Mesenchymal stem cell (in vitro differentiated cells and primary cell): Measurements from ENCODE around the gene GBGT1.
A peak's percentile ranks its signal among the peaks of the same experiment; 100 is the strongest.

Source experiments
- DNase-seq: peaks from one replicate; pipeline ENCODE4 v3.0.0-alpha.2; 2013
- H2AFZ ChIP-seq: one replicate; pipeline ENCODE4 v1.6.1; 2013; ENCODE audit warnings: low read depth, mild to moderate bottlenecking, control low read depth, inconsistent platforms, low read length, moderate library complexity
- H2AK5ac ChIP-seq: 2 replicates; pipeline ENCODE4 v1.6.1; 2013; ENCODE audit warnings: low read length, moderate library complexity, mild to moderate bottlenecking, inconsistent platforms; ENCODE audit not compliant: severe bottlenecking
- H2BK120ac ChIP-seq: one replicate; pipeline ENCODE4 v1.6.1; 2013; ENCODE audit warnings: low read depth, mild to moderate bottlenecking, inconsistent platforms, low read length, moderate library complexity
- H2BK12ac ChIP-seq, 2 experiments: one replicate each; pipeline ENCODE4 v1.6.1; 2013; ENCODE audit warnings: inconsistent platforms in 2 of 2, low read length in 2 of 2, mild to moderate bottlenecking in 2 of 2, moderate library complexity in 2 of 2, control low read depth in 1 of 2
- H2BK15ac ChIP-seq: one replicate; pipeline ENCODE4 v1.6.1; 2013; ENCODE audit warnings: mild to moderate bottlenecking, low read depth, inconsistent platforms; ENCODE audit not compliant: poor library complexity, severe bottlenecking
- H2BK5ac ChIP-seq: 2 replicates; pipeline ENCODE4 v1.6.1; 2013; ENCODE audit warnings: low read depth, mild to moderate bottlenecking, low read length, control low read depth, inconsistent platforms; ENCODE audit not compliant: poor library complexity, severe bottlenecking
- H3K14ac ChIP-seq, 2 experiments: one replicate each; pipeline ENCODE4 v1.6.1; 2013; ENCODE audit warnings: inconsistent platforms in 2 of 2, low read length in 2 of 2, control low read depth in 1 of 2, mild to moderate bottlenecking in 1 of 2, moderate library complexity in 1 of 2
- H3K18ac ChIP-seq, 2 experiments: one replicate each; pipeline ENCODE4 v1.6.1; 2013; ENCODE audit warnings: inconsistent platforms in 2 of 2, low read length in 2 of 2, control low read depth in 1 of 2, low read depth in 1 of 2, mild to moderate bottlenecking in 1 of 2
- H3K23ac ChIP-seq, 2 experiments: one replicate each; pipeline ENCODE4 v1.6.1; 2013; ENCODE audit warnings: inconsistent platforms in 2 of 2, low read length in 2 of 2, mild to moderate bottlenecking in 2 of 2, moderate library complexity in 2 of 2, control low read depth in 1 of 2
- H3K27ac ChIP-seq: 2 replicates; pipeline ENCODE4 v1.5.1; 2013; ENCODE audit warnings: mild to moderate bottlenecking, moderate library complexity, low read length, control low read depth, inconsistent platforms; ENCODE audit not compliant: poor library complexity, severe bottlenecking
- H3K27me3 ChIP-seq, 2 experiments: 2 replicates each; pipeline versions ENCODE4 v1.6.1 to v1.7.0; 2013; ENCODE audit warnings: low read length in 2 of 2, mild to moderate bottlenecking in 2 of 2, moderate library complexity in 2 of 2, control low read depth in 1 of 2, inconsistent platforms in 1 of 2; ENCODE audit not compliant: control insufficient read depth in 1 of 2, insufficient read depth in 1 of 2
- H3K36me3 ChIP-seq, 2 experiments: 2 replicates each; pipeline versions ENCODE4 v1.6.1 to v1.7.0; 2013; ENCODE audit warnings: low read length in 2 of 2, control low read depth in 1 of 2, inconsistent platforms in 1 of 2, low read depth in 1 of 2, mild to moderate bottlenecking in 1 of 2; ENCODE audit not compliant: insufficient read depth in 2 of 2, control insufficient read depth in 1 of 2
- H3K4ac ChIP-seq, 2 experiments: one replicate each; pipeline ENCODE4 v1.6.1; 2013; ENCODE audit warnings: inconsistent platforms in 2 of 2, low read length in 2 of 2, mild to moderate bottlenecking in 2 of 2, moderate library complexity in 2 of 2, control low read depth in 1 of 2, low read depth in 1 of 2
- H3K4me1 ChIP-seq: 2 replicates; pipeline ENCODE4 v1.6.1; 2013; ENCODE audit warnings: low read depth, low read length, control low read depth; ENCODE audit not compliant: control insufficient read depth, insufficient read depth
- H3K4me2 ChIP-seq: 2 replicates; pipeline ENCODE4 v1.6.1; 2013; ENCODE audit warnings: low read length, mild to moderate bottlenecking, inconsistent platforms; ENCODE audit not compliant: poor library complexity, severe bottlenecking
- H3K4me3 ChIP-seq, 2 experiments: 2 replicates each; pipeline versions ENCODE4 v1.5.1 to v1.7.0; 2013; ENCODE audit warnings: low read length in 2 of 2, mild to moderate bottlenecking in 2 of 2, control low read depth in 1 of 2, low read depth in 1 of 2; ENCODE audit not compliant: insufficient read depth in 1 of 2
- H3K79me1 ChIP-seq: replicated peaks from 2 replicates; pipeline ENCODE4 v1.6.1; 2013; ENCODE audit warnings: mild to moderate bottlenecking, control low read depth, low read length, inconsistent platforms; ENCODE audit not compliant: poor library complexity, severe bottlenecking
- H3K9ac ChIP-seq: 2 replicates; pipeline ENCODE4 v1.7.0; 2013; ENCODE audit warnings: mild to moderate bottlenecking, low read length, moderate library complexity
- H3K9me3 ChIP-seq: 2 replicates; pipeline ENCODE4 v1.7.0; 2013; ENCODE audit warnings: mild to moderate bottlenecking, low read length; ENCODE audit not compliant: control insufficient read depth
- H4K8ac ChIP-seq: one replicate; pipeline ENCODE4 v1.6.1; 2013; ENCODE audit warnings: inconsistent platforms, mild to moderate bottlenecking, low read length, moderate library complexity
- H4K91ac ChIP-seq: one replicate; pipeline ENCODE4 v1.6.1; 2013; ENCODE audit warnings: mild to moderate bottlenecking, low read length, inconsistent platforms
- WGBS: methylation state at CpG from one replicate; pipeline ENCODE4 v1.1.7; 2013; ENCODE audit warnings: mixed read lengths; 5-methylcytosine and 5-hydroxymethylcytosine counted together

GBGT1 gene

DNA sequence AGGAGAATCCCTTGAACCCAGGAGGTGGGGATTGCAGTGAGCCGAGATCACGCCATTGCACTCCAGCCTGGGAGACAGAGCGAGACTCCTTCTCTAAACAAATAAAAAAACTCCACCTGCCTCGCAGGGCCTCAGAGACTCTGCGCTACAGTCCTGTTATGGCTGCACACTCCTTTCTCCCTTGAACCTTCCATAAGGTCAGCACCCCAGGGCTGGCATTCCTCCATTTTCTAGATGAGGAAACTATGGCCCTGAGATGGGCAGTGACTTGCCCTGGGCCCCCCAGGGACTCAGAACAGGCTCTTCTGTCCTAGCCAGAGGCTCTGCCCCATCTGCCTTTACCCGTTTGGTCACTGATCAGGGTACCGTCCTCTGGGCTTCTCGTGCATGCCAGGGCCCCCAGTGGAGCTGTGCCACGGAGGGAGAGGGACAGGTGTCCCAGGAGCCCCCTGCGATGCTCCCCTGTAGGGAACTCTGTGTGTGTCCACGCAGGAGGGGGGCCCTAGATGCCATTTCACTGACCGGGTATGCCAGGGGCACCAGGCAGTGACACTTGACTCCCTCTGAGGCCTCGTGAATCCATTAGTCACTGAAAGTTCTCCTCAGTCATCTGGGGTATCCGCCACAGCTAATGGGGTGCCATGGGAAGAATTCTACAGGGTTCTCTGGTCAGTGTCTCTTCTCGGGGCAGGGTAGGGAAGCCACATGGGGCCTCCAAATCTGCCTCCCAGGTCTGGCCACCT, 58.8 kb downstream of the GBGT1 start:
- no peak for DNase-seq
- H3K14ac ChIP-seq: no peak overlapping the region
- H3K4ac ChIP-seq: no peak overlapping the region
- H3K36me3 ChIP-seq: peaks cover 93 to 98% of the 10 kb centered on the region in 2 experiments
- no peak overlapping the region for H2BK5ac ChIP-seq
- no peak overlapping the region for H3K18ac ChIP-seq
- no peak overlapping the region for H3K9ac ChIP-seq
- no peak overlapping the region for H4K8ac ChIP-seq
- H3K4me2 ChIP-seq: no peak overlapping the region
- H2AK5ac ChIP-seq: no peak overlapping the region
- no peak overlapping the region for H2BK12ac ChIP-seq
- no peak overlapping the region for H2BK15ac ChIP-seq
- no peak overlapping the region for H3K4me3 ChIP-seq
- WGBS: 88% methylated on average over 15 of the region's 15 CpGs
- H3K27me3 ChIP-seq: no peaks in the 10 kb centered on the region
- H3K79me1 ChIP-seq: peaks cover 33% of the 10 kb centered on the region
- no peaks in the 10 kb centered on the region for H3K9me3 ChIP-seq
- peaks cover 23% of the 10 kb centered on the region for H3K4me1 ChIP-seq
- H3K23ac ChIP-seq: no peak overlapping the region
- peak overlapping the region; percentile 47 for H4K91ac ChIP-seq
- no peak overlapping the region for H2BK120ac ChIP-seq
- no peak overlapping the region for H2AFZ ChIP-seq
- no peak overlapping the region for H3K27ac ChIP-seq

DNA sequence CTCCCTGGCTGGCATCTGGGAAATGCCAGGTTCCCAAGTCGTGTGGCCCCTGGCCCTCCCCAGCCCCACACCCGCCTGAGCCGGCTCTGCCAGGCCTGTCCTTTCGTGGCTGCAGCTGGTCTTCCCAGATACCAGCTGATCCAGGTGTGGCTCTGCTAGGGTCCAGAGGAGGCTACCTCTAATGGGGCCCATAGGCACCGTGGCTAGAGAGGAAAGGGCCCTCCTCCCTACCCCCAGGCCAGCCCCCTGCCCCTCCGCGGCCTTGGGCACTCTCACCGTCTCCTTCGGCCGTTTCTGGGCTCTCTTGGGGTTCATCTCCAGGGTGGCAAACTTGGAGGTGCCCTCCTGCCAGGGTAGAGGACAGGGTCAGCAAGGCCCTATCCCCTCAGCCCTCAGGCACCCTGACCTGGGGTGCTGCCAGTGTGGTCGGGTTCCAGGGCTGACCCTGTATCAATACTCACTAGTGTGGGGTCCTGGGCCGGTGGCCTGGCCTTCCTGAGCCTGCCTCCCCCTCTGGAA, 59.7 kb downstream of the GBGT1 start:
- 89% methylated on average over 12 of the region's 12 CpGs for WGBS
- DNase-seq: no peak
- no peak overlapping the region for H3K18ac ChIP-seq
- H3K79me1 ChIP-seq: peaks cover 27% of the 10 kb centered on the region
- H3K4me1 ChIP-seq: peaks cover 22% of the 10 kb centered on the region
- H3K4me3 ChIP-seq: no peak overlapping the region
- no peak overlapping the region for H2BK12ac ChIP-seq
- H4K91ac ChIP-seq: no peak overlapping the region
- no peaks in the 10 kb centered on the region for H3K27me3 ChIP-seq
- H2BK15ac ChIP-seq: no peak overlapping the region
- no peak overlapping the region for H3K4me2 ChIP-seq
- H2AK5ac ChIP-seq: no peak overlapping the region
- no peak overlapping the region for H2BK5ac ChIP-seq
- H3K9me3 ChIP-seq: no peaks in the 10 kb centered on the region
- no peak overlapping the region for H2BK120ac ChIP-seq
- H2AFZ ChIP-seq: no peak overlapping the region
- H3K27ac ChIP-seq: no peak overlapping the region
- H3K9ac ChIP-seq: no peak overlapping the region
- H3K14ac ChIP-seq: no peak overlapping the region
- no peak overlapping the region for H3K4ac ChIP-seq
- no peak overlapping the region for H3K23ac ChIP-seq
- H3K36me3 ChIP-seq: peaks cover 94 to 95% of the 10 kb centered on the region in 2 experiments
- H4K8ac ChIP-seq: no peak overlapping the region

DNA sequence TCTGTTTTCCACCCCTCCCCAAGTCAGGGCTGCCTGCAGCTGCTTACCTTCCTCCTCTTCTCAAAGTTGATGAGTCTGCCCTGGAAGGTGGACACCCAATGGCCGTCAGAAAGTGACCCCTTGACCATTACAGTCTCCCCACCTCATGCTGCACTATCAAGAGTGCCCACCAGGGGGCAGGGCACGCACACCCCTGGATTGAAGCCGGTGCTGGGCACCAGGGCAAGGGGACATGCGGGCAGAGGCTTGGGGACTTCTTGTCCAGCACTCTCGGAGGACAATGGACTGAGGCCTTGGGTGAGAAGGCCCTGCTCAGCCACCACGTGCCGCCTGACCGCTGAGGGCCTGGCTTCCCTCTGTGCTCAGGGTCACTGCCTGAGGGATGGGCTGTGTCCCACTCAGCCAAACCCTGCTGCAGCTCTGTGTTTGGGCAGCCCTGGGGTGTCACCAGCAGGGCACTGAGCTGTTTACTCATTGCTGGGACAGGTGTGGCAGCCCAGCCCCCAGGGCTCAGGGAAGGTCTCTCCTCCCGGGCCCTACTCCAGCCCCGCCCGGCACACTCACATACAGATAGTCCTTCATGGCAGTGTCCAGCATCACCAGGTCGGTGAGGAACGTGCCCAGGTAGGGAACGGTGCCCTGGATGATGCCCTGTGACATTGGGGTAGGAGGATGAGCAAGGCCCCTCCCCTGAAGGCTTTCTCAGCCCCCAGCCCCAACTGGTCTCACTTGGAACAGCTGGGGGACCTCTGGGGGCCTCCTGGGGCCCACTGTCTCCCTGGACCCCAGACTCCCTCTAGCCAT, 60.3 kb downstream of the GBGT1 start:
- no peak overlapping the region for H2AFZ ChIP-seq
- H3K9ac ChIP-seq: no peak overlapping the region
- peak overlapping the region in 1 of 2 experiments; percentile 7 for H3K18ac ChIP-seq
- no peak overlapping the region for H3K14ac ChIP-seq
- no peak overlapping the region for H3K4me2 ChIP-seq
- H3K9me3 ChIP-seq: no peaks in the 10 kb centered on the region
- H3K27ac ChIP-seq: no peak overlapping the region
- no peak overlapping the region for H2BK15ac ChIP-seq
- no peak overlapping the region for H2AK5ac ChIP-seq
- peak overlapping the region; percentile 67 for H4K8ac ChIP-seq
- H2BK12ac ChIP-seq: peak overlapping the region in 1 of 2 experiments; percentile 1
- WGBS: 65% methylated on average over 13 of the region's 14 CpGs
- peaks cover 94 to 95% of the 10 kb centered on the region in 2 experiments for H3K36me3 ChIP-seq
- H3K79me1 ChIP-seq: peaks cover 20% of the 10 kb centered on the region
- H3K23ac ChIP-seq: no peak overlapping the region
- H3K4ac ChIP-seq: peak overlapping the region in 1 of 2 experiments; percentile 49
- DNase-seq: peak; percentile 57
- H2BK120ac ChIP-seq: no peak overlapping the region
- H4K91ac ChIP-seq: peak overlapping the region; percentile 84
- H3K27me3 ChIP-seq: no peaks in the 10 kb centered on the region
- H3K4me3 ChIP-seq: no peak overlapping the region
- H2BK5ac ChIP-seq: no peak overlapping the region
- peaks cover 19% of the 10 kb centered on the region for H3K4me1 ChIP-seq
